ENCODE results near the gene PTPRN2.

DNA sequence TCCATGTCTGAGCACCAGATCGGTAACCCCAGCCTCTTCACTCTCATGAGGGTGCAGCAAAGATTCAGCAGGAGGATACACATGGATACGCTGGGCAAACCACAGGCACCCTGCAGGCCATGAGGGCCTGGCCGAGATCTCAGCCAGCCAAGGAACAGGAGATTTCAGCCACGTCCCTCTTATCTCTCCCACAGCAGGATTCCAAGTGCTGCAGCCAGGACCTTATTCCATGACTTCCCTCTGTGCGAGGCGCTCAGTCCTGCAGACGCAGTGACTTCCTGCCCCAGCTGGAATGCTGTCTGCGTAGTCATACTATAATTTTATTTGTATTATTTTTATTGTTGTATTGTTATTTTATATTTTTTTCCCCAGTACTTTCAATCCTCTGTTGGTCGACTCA is 66.8 kb downstream of the PTPRN2 start:
- TF ChIP-seq, protein P1, sequence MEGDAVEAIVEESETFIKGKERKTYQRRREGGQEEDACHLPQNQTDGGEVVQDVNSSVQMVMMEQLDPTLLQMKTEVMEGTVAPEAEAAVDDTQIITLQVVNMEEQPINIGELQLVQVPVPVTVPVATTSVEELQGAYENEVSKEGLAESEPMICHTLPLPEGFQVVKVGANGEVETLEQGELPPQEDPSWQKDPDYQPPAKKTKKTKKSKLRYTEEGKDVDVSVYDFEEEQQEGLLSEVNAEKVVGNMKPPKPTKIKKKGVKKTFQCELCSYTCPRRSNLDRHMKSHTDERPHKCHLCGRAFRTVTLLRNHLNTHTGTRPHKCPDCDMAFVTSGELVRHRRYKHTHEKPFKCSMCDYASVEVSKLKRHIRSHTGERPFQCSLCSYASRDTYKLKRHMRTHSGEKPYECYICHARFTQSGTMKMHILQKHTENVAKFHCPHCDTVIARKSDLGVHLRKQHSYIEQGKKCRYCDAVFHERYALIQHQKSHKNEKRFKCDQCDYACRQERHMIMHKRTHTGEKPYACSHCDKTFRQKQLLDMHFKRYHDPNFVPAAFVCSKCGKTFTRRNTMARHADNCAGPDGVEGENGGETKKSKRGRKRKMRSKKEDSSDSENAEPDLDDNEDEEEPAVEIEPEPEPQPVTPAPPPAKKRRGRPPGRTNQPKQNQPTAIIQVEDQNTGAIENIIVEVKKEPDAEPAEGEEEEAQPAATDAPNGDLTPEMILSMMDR (conservative IDR thresholded peaks at IDR 0.05 in 1 of 2, IDR thresholded peaks at IDR 0.05 in 1 of 2; ENCODE audit: low read depth in 1 of 2, low read length in 2 of 2) = no peak
- TF ChIP-seq EZH2 (IDR thresholded peaks at IDR 0.05; ENCODE audit: low read length, missing control alignments) = no peak

Data from fibroblast of lung (primary cell).